Activated T-helper 1 cell treated with anti-CD3 and anti-CD28 coated beads, Interleukin-12 subunit alpha, Interleukin-12 subunit beta, Interleukin-2, Interleukin-4 antibody, amounts not matched to agents 30 ng/mL and 10 ng/mL and 1 ng/mL, durations not matched to agents 14 hours and 24 hours and 36 hours (primary cell): ENCODE results near the gene CREB5. TPM values are rescaled to one million over a fixed set of nuclear protein-coding genes. Genes with fewer than 3 reads are reported as not detected.

Experiments used
- DNase-seq: peaks from one replicate; pipeline ENCODE4 v3.0.0; 2021; ENCODE audit warnings: low spot score
- H3K27ac Mint-ChIP-seq: one replicate; pipeline ENCODE4 v1.8.0; 2021; ENCODE audit warnings: mild to moderate bottlenecking, mixed read lengths
- H3K27me3 Mint-ChIP-seq: one replicate; pipeline ENCODE4 v1.8.0; 2022; ENCODE audit warnings: mild to moderate bottlenecking, moderate library complexity, mixed read lengths; ENCODE audit not compliant: insufficient read depth
- H3K36me3 Mint-ChIP-seq: one replicate; pipeline ENCODE4 v1.8.0; 2021; ENCODE audit warnings: low read depth, mixed read lengths
- H3K4me1 Mint-ChIP-seq: one replicate; pipeline ENCODE4 v1.8.0; 2021; ENCODE audit warnings: low read depth, mixed read lengths
- H3K4me3 Mint-ChIP-seq: one replicate; pipeline ENCODE4 v1.8.0; 2021; ENCODE audit warnings: mild to moderate bottlenecking, moderate library complexity, mixed read lengths
- H3K9me3 Mint-ChIP-seq: one replicate; pipeline ENCODE4 v1.8.0; 2021; ENCODE audit warnings: mixed read lengths
- intact Hi-C: fragments of 100-400 bp; cut with micrococcal nuclease; formaldehyde crosslinking; loops from one replicate; pipeline ENCODE4 v1.15.1; 2024
- total RNA-seq: library from RNA; stranded (reverse); gene quantifications from 2 replicates; pipeline ENCODE4 v1.2.3, GENCODE V29; 2022

CREB5 gene
- total RNA-seq, 1 donor from 2014 or later = not detected

- Mint-ChIP-seq H3K27ac (no peak overlapping the region), H3K4me3 (no peak overlapping the region), H3K4me1 (no peaks in the 10 kb centered on the region), H3K36me3 (no peaks in the 10 kb centered on the region), H3K9me3 (no peaks in the 10 kb centered on the region), H3K27me3 (peaks cover 2% of the 10 kb centered on the region)
- intact Hi-C loops = no loop called here
- no peak for DNase-seq
Measured at GRCh38 chr7:28678431-28678965, 266.2 kb downstream of the CREB5 start.

- intact Hi-C loops = no loop called here
- Mint-ChIP-seq H3K4me1 (no peaks in the 10 kb centered on the region), H3K27me3 (peaks cover 6% of the 10 kb centered on the region), H3K4me3 (no peak overlapping the region), H3K36me3 (no peaks in the 10 kb centered on the region), H3K27ac (no peak overlapping the region), H3K9me3 (no peaks in the 10 kb centered on the region)
- no peak for DNase-seq
Measured at GRCh38 chr7:28681693-28682310, 269.5 kb downstream of the CREB5 start.

- Mint-ChIP-seq H3K4me1 (no peaks in the 10 kb centered on the region), H3K36me3 (no peaks in the 10 kb centered on the region), H3K4me3 (no peak overlapping the region), H3K9me3 (no peaks in the 10 kb centered on the region), H3K27ac (no peak overlapping the region), H3K27me3 (peaks cover 4% of the 10 kb centered on the region)
- no peak for DNase-seq
- intact Hi-C loops = no loop called here
Measured at GRCh38 chr7:28682801-28683200, 270.5 kb downstream of the CREB5 start.

- Mint-ChIP-seq H3K4me1 (no peaks in the 10 kb centered on the region), H3K36me3 (no peaks in the 10 kb centered on the region), H3K9me3 (no peaks in the 10 kb centered on the region), H3K27ac (no peak overlapping the region), H3K27me3 (peaks cover 4% of the 10 kb centered on the region), H3K4me3 (no peak overlapping the region)
- DNase-seq = no peak
- intact Hi-C loops = no loop called here
Measured at GRCh38 chr7:28684650-28685241, 272.4 kb downstream of the CREB5 start.

- no peaks in the 10 kb centered on the region for H3K9me3 Mint-ChIP-seq
- peaks cover 4% of the 10 kb centered on the region for H3K27me3 Mint-ChIP-seq
- H3K4me3 Mint-ChIP-seq = no peak overlapping the region
- no peaks in the 10 kb centered on the region for H3K4me1 Mint-ChIP-seq
- intact Hi-C loops = no loop called here
- DNase-seq = no peak
- no peaks in the 10 kb centered on the region for H3K36me3 Mint-ChIP-seq
- H3K27ac Mint-ChIP-seq = no peak overlapping the region
Measured at GRCh38 chr7:28685242-28685643, 272.9 kb downstream of the CREB5 start.

- no peak overlapping the region for H3K4me3 Mint-ChIP-seq
- no peaks in the 10 kb centered on the region for H3K36me3 Mint-ChIP-seq
- H3K4me1 Mint-ChIP-seq = no peaks in the 10 kb centered on the region
- no peaks in the 10 kb centered on the region for H3K9me3 Mint-ChIP-seq
- intact Hi-C loops = no loop called here
- H3K27ac Mint-ChIP-seq = no peak overlapping the region
- DNase-seq = no peak
- peaks cover 4% of the 10 kb centered on the region for H3K27me3 Mint-ChIP-seq
Measured at GRCh38 chr7:28685644-28686417, 273.5 kb downstream of the CREB5 start.

GRCh38 chr7:28686418-28686800 is 274.1 kb downstream of the CREB5 start:
- DNase-seq = no peak
- H3K4me1 Mint-ChIP-seq = no peaks in the 10 kb centered on the region
- no peak overlapping the region for H3K27ac Mint-ChIP-seq
- no peaks in the 10 kb centered on the region for H3K36me3 Mint-ChIP-seq
- intact Hi-C loops = no loop called here
- H3K4me3 Mint-ChIP-seq = no peak overlapping the region
- H3K9me3 Mint-ChIP-seq = no peaks in the 10 kb centered on the region
- H3K27me3 Mint-ChIP-seq = peaks cover 4% of the 10 kb centered on the region

GRCh38 chr7:28687537-28687936 is 275.2 kb downstream of the CREB5 start:
- DNase-seq = no peak
- H3K27ac Mint-ChIP-seq = no peak overlapping the region
- no peaks in the 10 kb centered on the region for H3K4me1 Mint-ChIP-seq
- intact Hi-C loops = no loop called here
- H3K9me3 Mint-ChIP-seq = no peaks in the 10 kb centered on the region
- no peak overlapping the region for H3K4me3 Mint-ChIP-seq
- H3K36me3 Mint-ChIP-seq = no peaks in the 10 kb centered on the region
- peaks cover 4% of the 10 kb centered on the region for H3K27me3 Mint-ChIP-seq

GRCh38 chr7:28688174-28688573 is 275.9 kb downstream of the CREB5 start:
- Mint-ChIP-seq H3K9me3 (no peaks in the 10 kb centered on the region), H3K27ac (no peak overlapping the region), H3K36me3 (no peaks in the 10 kb centered on the region), H3K4me1 (no peaks in the 10 kb centered on the region), H3K27me3 (peaks cover 4% of the 10 kb centered on the region), H3K4me3 (no peak overlapping the region)
- intact Hi-C loops = no loop called here
- DNase-seq = no peak

GRCh38 chr7:28688651-28689050 is 276.3 kb downstream of the CREB5 start:
- Mint-ChIP-seq H3K27me3 (peaks cover 4% of the 10 kb centered on the region), H3K4me1 (no peaks in the 10 kb centered on the region), H3K27ac (no peak overlapping the region), H3K36me3 (no peaks in the 10 kb centered on the region), H3K9me3 (no peaks in the 10 kb centered on the region), H3K4me3 (no peak overlapping the region)
- intact Hi-C loops = no loop called here
- no peak for DNase-seq

- no peak for DNase-seq
- Mint-ChIP-seq H3K27me3 (peaks cover 2% of the 10 kb centered on the region), H3K27ac (no peak overlapping the region), H3K4me3 (no peak overlapping the region), H3K36me3 (no peaks in the 10 kb centered on the region), H3K4me1 (no peaks in the 10 kb centered on the region), H3K9me3 (no peaks in the 10 kb centered on the region)
- intact Hi-C loops = no loop called here
Measured at GRCh38 chr7:28695300-28696295, 283.3 kb downstream of the CREB5 start.

GRCh38 chr7:28697913-28698563 is 285.7 kb downstream of the CREB5 start:
- H3K4me1 Mint-ChIP-seq = no peaks in the 10 kb centered on the region
- H3K27ac Mint-ChIP-seq = no peak overlapping the region
- no peaks in the 10 kb centered on the region for H3K9me3 Mint-ChIP-seq
- no peak overlapping the region for H3K4me3 Mint-ChIP-seq
- DNase-seq = no peak
- peaks cover 2% of the 10 kb centered on the region for H3K27me3 Mint-ChIP-seq
- intact Hi-C loops = no loop called here
- no peaks in the 10 kb centered on the region for H3K36me3 Mint-ChIP-seq
